ENCODE data around the gene SH3RF1.

Gene SH3RF1

GRCh38 chr4:169132561-169133305 lies 138.0 kb downstream of the SH3RF1 start:
- TF ChIP-seq, protein P1, sequence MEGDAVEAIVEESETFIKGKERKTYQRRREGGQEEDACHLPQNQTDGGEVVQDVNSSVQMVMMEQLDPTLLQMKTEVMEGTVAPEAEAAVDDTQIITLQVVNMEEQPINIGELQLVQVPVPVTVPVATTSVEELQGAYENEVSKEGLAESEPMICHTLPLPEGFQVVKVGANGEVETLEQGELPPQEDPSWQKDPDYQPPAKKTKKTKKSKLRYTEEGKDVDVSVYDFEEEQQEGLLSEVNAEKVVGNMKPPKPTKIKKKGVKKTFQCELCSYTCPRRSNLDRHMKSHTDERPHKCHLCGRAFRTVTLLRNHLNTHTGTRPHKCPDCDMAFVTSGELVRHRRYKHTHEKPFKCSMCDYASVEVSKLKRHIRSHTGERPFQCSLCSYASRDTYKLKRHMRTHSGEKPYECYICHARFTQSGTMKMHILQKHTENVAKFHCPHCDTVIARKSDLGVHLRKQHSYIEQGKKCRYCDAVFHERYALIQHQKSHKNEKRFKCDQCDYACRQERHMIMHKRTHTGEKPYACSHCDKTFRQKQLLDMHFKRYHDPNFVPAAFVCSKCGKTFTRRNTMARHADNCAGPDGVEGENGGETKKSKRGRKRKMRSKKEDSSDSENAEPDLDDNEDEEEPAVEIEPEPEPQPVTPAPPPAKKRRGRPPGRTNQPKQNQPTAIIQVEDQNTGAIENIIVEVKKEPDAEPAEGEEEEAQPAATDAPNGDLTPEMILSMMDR (IDR thresholded peaks at IDR 0.05; ENCODE audit: low read depth, low read length) = no peak
- no peak for DNase-seq (ENCODE audit: extremely low read depth, low read depth)

DNA sequence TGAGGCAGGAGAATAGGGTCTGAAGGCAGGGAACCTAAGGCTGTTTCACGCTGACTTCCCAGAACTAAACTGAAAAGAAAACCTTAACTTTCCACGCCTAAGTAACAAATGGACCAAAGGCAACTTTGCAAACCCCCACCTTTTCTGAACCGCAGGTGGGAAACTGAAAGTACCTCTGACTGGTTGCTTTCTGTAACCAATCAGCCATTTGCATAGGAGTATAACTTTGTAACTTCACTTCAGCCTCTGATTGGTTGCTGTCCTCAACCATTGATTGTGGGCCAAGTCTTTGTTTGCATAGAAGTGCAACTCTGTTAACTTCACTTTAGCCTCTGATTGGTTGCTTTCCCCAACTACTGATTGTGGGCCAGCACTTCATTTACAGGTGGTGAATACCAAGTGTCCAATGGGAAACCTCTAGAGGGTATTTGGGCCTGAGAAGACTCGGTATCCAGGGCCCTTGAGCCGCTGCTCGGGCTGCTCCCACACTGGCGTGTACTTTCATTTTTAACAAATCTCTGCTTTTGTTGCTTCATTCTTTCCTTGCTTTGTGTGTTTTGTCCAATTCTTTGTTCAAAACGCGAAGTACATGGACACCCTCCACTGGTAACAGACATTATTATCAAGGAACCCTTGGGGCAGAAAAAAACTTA lies 139.1 kb downstream of the SH3RF1 start:
- TF ChIP-seq, protein P1 (IDR thresholded peaks at IDR 0.05; ENCODE audit: low read depth, low read length) = no peak

DNA sequence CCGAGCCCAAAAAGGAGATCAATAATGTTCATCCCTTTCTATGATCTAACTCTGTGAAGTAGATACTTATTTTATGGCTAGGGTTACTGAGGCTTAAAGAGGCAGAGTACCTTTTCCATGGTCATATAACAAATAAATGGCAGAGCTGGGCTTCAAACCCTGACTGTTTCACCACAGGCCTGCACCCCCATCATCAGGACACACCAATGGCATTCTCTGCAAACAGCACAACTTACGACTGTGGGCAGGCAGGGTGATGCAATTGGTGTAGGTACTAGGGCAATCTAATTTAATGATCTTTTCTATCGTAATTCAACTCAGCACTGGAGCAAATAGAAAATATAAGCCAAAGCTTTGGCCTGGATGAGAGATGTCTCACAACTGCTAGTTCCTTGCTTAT lies 141.9 kb downstream of the SH3RF1 start:
- TF ChIP-seq, protein P1 (IDR thresholded peaks at IDR 0.05; ENCODE audit: low read depth, low read length) = no peak
- DNase-seq (ENCODE audit: extremely low read depth, low read depth) = no peak

More for the DNA sequence above, 139.1 kb downstream of the SH3RF1 start:
- DNase-seq (ENCODE audit: extremely low read depth, low read depth) = no peak

DNA sequence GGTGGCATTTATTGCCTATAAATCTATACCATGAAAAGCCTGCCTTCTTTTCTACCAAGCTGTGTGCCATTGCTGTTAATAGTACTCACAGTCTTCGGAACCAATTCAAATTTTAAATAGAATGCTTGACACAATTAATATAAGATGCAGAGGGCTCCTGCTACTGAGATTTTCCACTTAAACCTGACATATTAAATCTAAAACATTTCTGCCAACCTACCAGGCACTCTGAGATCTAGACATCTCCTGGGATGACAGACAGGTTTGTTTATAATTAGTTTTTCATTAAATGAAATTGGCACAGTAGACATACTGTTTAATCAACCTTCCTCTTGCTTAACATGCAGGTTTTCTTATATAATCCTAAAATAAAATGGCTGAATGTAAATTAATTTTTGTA lies 143.4 kb downstream of the SH3RF1 start:
- TF ChIP-seq, protein P1 (IDR thresholded peaks at IDR 0.05; ENCODE audit: low read depth, low read length) = no peak
- DNase-seq (ENCODE audit: extremely low read depth, low read depth) = no peak

DNA sequence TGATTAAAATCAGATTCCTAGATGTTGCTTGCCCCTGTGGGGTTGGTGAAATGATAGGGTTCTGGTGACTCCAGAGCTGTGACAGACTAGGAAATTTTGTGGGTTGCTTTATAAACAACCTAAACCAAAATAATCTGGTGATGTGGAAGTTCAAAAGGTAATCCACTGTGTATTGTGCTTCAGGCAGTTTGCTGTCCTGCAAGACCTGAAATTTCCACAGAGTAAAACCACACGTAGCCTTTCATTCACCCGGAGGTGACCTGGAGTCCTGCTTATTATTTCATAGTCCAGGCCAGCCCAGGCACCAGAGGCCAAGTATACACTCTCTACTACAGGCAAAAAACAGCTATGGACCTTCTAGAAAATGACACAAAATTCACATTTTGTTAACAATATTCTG lies 146.1 kb downstream of the SH3RF1 start:
- peak; percentile 68 for DNase-seq (ENCODE audit: extremely low read depth, low read depth)
- TF ChIP-seq, protein P1 (IDR thresholded peaks at IDR 0.05; ENCODE audit: low read depth, low read length) = no peak

- DNase-seq (ENCODE audit: extremely low read depth, low read depth) = no peak
- TF ChIP-seq, protein P1 (IDR thresholded peaks at IDR 0.05; ENCODE audit: low read depth, low read length) = no peak
Observed at GRCh38 chr4:169122422-169122821, 148.3 kb downstream of the SH3RF1 start.

DNA sequence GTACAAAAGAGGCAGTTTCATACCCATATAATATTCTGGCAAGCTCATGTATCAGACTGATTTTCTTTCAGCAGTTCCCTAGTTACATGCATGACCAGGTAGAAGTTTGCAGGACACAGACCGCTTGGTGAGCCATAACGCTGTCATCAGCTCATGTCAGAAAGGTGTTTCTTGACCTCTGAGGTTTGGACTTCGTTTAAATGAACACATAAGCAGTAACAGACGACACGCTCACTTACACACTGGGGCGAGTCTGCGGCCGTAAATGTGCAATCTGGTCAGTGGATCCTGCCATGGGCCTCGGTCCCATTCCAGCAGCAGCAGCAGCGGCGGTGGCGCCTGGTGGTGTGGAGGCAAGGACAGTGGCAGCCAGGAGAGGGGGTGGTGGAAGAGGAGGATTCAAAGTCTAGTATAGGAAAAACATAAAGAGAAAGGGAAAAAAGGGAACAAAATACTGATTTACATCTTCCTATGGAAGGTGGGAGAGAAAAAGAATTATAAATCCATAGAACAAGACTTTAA lies 148.8 kb downstream of the SH3RF1 start:
- DNase-seq (ENCODE audit: extremely low read depth, low read depth) = no peak
- TF ChIP-seq, protein P1 (IDR thresholded peaks at IDR 0.05; ENCODE audit: low read depth, low read length) = no peak
